Fibroblast of the conjunctiva (primary cell): ENCODE data around the gene VIPR1.

ENCODE experiments used
- DNase-seq: peaks from one replicate; pipeline ENCODE4 v3.0.0-alpha.2; 2010; ENCODE audit warnings: low read depth

Gene VIPR1

GRCh38 chr3:42493126-42493797 is 9.2 kb upstream of the VIPR1 start:
- DNase-seq, result no peak

- no peak for DNase-seq
Measured at GRCh38 chr3:42493798-42494151, 8.7 kb upstream of the VIPR1 start.

DNA sequence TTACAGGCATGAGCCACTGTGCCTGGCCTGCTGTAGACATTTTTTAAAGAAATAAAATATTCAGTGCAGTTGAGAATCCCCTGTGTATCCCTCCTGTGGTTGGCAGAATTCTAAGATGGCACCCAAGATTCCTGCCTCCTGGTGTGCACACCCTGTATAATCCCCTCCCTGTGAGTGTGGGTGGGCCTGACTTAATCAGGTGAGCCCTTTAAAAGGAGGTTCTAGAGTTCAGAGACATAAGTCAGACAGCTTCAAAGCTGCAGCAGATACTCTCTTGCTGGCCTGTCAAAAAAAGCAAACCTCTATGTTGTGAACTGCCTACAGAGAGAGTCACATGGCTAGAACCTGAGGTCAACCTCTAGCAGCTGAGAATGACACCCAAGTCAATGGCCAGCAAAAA is 7.0 kb upstream of the VIPR1 start:
- no peak for DNase-seq

DNA sequence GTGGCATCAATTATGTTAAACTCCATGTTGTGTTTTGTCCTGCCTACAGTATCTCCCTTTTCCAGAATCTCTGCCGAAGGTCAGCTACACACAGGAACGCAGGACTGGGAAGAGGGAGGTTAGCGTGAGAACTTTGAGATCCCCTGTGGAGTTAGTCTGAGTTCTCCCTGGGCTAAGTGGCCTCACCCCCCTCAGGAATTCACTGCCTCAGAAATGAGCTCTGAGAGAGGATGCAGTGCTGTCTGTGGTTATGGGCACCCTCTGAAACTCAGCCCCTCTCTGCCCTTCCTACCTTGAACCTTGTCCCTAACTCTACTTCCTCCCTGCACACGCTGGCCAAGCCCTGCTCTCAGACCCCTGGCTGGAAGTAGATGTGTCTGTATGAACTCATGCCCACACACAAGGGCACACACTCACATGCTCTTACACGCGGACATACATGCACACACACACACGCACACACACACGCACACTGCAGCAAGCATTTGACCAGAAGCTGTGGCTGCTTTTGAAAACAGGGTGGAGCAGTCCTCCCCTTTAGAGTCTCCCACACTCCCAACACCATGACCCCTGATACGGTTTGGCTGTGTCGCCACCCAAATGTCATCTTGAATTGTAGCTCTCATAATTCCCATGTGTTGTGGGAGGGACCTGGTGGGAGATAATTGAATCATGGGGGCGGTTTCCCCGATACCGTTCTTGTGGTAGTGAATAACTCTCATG is 5.3 kb upstream of the VIPR1 start:
- DNase-seq, result no peak

GRCh38 chr3:42498034-42498433 is 4.4 kb upstream of the VIPR1 start:
- DNase-seq, result no peak

- DNase-seq, result no peak
Measured at GRCh38 chr3:42498791-42499477, 3.5 kb upstream of the VIPR1 start.

DNA sequence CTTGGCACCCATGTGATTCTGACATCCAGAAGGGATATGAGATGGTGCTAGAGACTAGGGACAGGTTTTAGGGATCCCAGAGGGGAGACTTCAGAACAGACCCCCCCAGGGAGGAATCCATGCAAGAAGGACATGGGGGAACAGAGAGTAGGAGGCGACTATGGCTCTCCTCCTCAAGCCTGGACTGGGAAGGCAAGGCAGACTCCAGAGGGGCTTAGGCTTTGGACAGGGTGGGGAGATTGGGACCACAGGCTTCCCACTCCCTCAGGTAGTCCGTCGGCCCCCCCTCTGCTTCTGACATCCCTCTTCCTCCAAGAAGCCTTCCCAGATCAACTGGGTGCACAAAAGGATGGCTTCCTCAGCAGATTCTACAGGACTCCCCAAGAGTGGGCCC is 3.0 kb upstream of the VIPR1 start:
- DNase-seq, result no peak

- no peak for DNase-seq
Measured at GRCh38 chr3:42500091-42500490, 2.4 kb upstream of the VIPR1 start.

DNA sequence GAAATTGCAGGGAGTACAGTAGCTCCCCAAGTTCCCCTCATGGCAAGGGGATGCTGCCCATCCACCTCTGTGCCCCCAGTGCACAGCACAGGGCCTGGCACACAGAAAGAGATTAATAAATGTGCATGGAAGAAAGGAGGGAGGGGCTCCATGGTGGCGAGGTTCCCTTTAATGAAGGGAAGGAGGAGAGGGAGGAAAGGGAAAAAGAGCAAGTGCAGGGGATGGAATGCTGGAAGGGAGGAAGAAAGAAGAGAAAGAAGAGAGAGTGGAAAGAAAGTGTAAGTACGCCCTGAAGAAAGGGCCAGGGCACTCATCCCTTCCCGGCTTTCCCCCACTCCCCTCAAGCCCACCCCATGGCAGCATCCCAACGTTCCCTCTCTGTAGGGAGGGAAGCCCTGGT is 1.5 kb upstream of the VIPR1 start:
- no peak for DNase-seq

GRCh38 chr3:42501321-42501680 is 1.1 kb upstream of the VIPR1 start:
- no peak for DNase-seq

DNA sequence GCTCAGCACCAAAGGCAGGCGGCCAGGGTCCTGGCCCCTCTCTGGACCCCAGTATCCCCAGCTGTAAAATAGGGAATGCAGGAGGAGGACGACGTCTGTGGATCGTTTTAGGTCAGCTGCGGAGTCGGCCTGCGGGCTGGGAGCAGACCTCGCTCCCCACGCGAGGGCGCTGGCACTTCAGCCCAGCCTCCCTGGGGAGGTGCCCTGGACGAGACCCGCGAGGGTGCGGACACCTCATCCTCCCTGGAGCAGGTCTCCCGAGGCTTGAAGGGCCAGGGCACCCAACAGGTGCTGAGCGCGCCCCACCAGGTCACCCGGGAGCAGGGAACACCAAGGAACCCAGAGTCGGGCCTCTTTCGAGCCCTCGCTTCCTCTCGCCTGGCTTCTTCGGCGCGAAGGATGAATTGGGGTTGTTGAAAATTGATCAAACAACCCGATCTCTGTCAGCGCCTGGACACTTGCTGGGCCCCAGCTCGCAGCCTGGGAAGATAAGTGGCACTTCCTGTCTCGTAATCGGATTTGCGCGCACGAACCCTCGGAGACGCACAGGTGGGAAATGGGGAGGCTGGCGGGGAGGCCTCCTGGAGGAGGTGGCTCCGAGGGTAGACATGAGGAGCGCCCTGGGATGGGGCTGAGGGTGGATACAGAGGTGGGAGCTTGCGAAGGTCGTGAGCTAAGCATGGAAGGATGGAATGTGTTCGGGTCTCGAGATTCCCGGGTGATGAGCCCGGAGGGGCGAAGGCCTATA is 588 bp upstream of the VIPR1 start:
- no peak for DNase-seq

DNA sequence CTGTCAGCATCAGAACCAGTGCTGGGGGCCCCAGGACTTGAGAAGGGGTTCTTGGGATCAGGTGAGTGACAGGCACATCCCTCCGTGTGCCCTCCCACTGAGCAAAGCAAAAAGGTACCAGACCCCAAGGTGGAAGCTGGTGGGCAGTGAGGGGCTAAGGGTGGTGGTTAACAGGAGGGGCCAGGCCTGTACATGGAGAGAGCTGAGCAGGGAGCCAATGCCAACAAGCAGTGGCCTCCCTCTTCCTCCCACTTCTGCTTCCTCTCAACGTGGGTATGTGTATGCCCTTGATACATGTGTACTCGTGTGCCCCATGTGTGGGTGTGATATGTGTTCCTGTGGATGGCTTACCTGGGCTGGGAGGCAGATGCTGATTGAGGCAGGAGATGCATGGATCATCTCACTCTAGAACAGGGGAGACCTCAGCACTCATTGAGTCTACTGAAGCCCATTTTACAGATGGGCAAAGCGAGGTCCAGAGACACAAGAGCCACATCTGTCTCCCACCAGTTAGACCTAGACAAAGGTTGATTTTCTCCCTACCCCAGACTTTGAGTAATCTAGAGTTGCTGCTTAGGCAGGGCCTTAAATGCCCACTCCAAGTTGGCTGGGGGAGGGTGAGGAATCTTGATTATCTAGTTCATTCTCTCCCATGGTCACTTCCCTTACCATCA is 945 bp downstream of the VIPR1 start:
- DNase-seq, result no peak

DNA sequence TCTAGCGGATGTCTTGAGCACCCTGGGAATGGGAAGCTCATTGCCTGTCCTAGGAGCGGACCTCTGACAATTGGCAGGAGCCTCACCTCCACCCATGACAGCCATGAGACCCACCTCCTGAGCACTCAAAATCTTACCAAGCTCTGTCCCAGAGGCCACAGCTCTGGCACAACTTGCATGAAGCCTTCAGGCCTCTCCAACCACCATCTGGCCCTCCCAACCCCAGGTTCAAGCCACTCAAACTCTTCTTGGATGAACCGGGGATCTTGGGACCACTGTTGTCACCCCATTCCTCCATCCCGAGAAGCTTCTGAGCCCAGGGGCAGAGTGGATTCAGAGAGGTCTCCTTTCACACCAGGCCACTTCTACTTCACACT is 1.5 kb downstream of the VIPR1 start:
- DNase-seq, result no peak

GRCh38 chr3:42504334-42505127 is 2.1 kb downstream of the VIPR1 start:
- DNase-seq, result no peak

- DNase-seq, result no peak
Measured at GRCh38 chr3:42505128-42505848, 2.8 kb downstream of the VIPR1 start.

DNA sequence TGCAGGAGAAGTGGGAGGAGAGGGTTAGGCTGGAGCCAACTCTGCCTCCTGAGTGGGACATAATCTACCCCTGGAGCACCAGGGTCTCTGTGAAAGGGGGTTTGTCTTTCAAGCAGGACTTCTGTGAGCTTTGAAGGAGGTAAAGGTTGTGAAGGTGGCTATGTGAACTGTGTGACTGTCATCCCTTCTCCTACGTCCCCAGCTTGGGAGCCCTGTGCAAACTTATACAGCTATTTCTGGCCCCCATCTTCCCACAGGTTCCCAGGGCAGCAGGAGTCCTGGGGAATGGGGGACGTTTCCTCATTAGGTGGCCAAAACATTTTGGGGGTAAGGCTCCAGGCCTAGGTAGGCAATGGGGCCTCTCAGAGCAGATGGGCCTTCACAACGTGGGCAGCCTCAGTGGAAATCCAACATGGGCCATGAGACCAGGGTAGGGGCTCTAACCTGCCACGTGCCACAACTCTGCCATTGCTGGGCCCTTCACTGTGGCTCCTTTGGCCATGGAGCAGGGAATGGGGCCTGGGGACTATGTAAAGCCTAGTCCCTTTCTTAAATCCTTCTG is 3.5 kb downstream of the VIPR1 start:
- DNase-seq, result no peak

- DNase-seq, result no peak
Measured at GRCh38 chr3:42507252-42507651, 4.8 kb downstream of the VIPR1 start.

- no peak for DNase-seq
Measured at GRCh38 chr3:42507761-42508335, 5.4 kb downstream of the VIPR1 start.

- DNase-seq, result no peak
Measured at GRCh38 chr3:42508562-42508961, 6.1 kb downstream of the VIPR1 start.

DNA sequence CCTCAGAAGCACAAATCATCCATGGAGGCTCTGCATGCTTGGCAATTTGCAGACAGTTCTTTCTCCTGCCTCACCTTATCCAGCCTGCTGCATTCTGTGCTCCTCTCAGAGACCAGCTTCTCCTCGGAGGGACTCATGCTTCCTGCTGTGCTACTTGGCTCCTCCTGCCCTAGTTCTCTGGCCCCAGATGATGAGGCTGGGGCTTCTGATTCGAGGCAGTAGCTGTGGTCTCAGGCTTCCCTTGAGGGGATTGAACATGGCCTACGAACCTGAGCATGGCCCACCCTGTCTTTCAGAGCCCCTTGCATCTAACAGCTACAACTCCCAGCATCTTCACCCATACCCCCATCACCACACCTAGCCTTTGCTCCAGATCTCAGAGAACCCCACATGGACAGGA is 6.7 kb downstream of the VIPR1 start:
- DNase-seq, result no peak
